Calu3 (cell line): ENCODE measurements around the gene CCDC92. TPM values are rescaled to one million over a fixed set of nuclear protein-coding genes. Genes with fewer than 3 reads are reported as not detected.
"Not testable (repeated sequence)": the region's sequence is repeated elsewhere in the genome, so short reads cannot be mapped to it uniquely, and the experiment has no call there.

Experiments used
- BruUV-seq: library from RNA; stranded (reverse); fragments of 400-500 nt; replicated peaks from 2 replicates; lab custom pipeline; 2021; lab: Mats Ljungman, UMichigan
- CTCF ChIA-PET: fragments of 300-600 bp; sonication (Branson Sonifier 250); formaldehyde crosslinking; loops from one replicate; lab custom pipeline; 2022; ENCODE audit warnings: antibody characterized with exemption; lab: Charles Lee
- DNase-seq: peaks from one replicate; pipeline ENCODE4 v3.0.0; 2022
- H3K27ac Mint-ChIP-seq: one replicate; pipeline ENCODE4 v1.8.0; 2022; ENCODE audit warnings: mixed read lengths; ENCODE audit not compliant: unreplicated experiment
- H3K27me3 Mint-ChIP-seq: one replicate; pipeline ENCODE4 v1.8.0; 2022; ENCODE audit warnings: mixed read lengths; ENCODE audit not compliant: unreplicated experiment
- H3K36me3 Mint-ChIP-seq: one replicate; pipeline ENCODE4 v1.8.0; 2022; ENCODE audit warnings: mild to moderate bottlenecking, moderate library complexity, mixed read lengths; ENCODE audit not compliant: insufficient read depth, unreplicated experiment
- H3K4me1 Mint-ChIP-seq: one replicate; pipeline ENCODE4 v1.8.0; 2022; ENCODE audit warnings: mild to moderate bottlenecking, low read depth, mixed read lengths; ENCODE audit not compliant: unreplicated experiment
- H3K4me3 Mint-ChIP-seq: one replicate; pipeline ENCODE4 v1.8.0; 2022; ENCODE audit warnings: mild to moderate bottlenecking, low read depth, moderate library complexity, mixed read lengths; ENCODE audit not compliant: unreplicated experiment
- H3K9me3 Mint-ChIP-seq: one replicate; pipeline ENCODE4 v1.8.0; 2022; ENCODE audit warnings: low read depth, mixed read lengths; ENCODE audit not compliant: unreplicated experiment
- intact Hi-C: fragments of 100-400 bp; cut with micrococcal nuclease; formaldehyde crosslinking; loops from one replicate; pipeline ENCODE4 v1.10.0; 2022; ENCODE audit not compliant: unreplicated experiment
- total RNA-seq: library from RNA; stranded (reverse); gene quantifications from 2 replicates; pipeline ENCODE4 v1.2.3, GENCODE V29; 2022
- TF ChIP-seq, protein P1 (sequence below): fragments of 200-600 bp; IDR thresholded peaks from one replicate; pipeline ENCODE4 v1.8.0; 2022; ENCODE audit warnings: antibody characterized with exemption; ENCODE audit not compliant: unreplicated experiment

The CCDC92 gene
- total RNA-seq, 1 experiment from 2014 or later, result 35.0 TPM

DNA sequence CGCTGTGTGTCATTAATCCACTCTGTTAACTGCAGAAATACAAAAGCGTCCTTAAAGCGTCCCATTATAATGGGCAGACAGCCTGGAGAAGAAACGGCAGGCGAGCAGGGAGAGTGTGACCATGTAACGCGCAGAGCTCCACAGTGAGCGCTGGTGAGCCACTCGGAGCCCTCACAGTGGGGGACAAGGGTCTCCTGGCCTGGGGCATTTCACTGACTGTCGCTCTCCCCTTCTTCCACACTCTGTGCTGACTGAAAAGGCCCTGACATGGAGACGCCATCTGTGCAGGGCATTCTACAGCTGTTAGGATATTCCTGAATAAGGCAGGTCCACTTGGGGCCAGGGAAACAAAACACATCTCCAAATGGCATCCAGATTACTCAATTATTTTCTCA is 24.2 kb downstream of the CCDC92 start:
- no TSS peak for BruUV-seq
- Mint-ChIP-seq H3K9me3 (no peaks in the 10 kb centered on the region), H3K4me1 (no peaks in the 10 kb centered on the region), H3K27me3 (no peaks in the 10 kb centered on the region), H3K36me3 (no peaks in the 10 kb centered on the region), H3K27ac (no peak overlapping the region), H3K4me3 (no peak overlapping the region)
- TF ChIP-seq, protein P1, sequence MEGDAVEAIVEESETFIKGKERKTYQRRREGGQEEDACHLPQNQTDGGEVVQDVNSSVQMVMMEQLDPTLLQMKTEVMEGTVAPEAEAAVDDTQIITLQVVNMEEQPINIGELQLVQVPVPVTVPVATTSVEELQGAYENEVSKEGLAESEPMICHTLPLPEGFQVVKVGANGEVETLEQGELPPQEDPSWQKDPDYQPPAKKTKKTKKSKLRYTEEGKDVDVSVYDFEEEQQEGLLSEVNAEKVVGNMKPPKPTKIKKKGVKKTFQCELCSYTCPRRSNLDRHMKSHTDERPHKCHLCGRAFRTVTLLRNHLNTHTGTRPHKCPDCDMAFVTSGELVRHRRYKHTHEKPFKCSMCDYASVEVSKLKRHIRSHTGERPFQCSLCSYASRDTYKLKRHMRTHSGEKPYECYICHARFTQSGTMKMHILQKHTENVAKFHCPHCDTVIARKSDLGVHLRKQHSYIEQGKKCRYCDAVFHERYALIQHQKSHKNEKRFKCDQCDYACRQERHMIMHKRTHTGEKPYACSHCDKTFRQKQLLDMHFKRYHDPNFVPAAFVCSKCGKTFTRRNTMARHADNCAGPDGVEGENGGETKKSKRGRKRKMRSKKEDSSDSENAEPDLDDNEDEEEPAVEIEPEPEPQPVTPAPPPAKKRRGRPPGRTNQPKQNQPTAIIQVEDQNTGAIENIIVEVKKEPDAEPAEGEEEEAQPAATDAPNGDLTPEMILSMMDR, result no peak
- intact Hi-C loops, result no loop called here
- CTCF ChIA-PET, result no interaction called here
- DNase-seq, result no peak

GRCh38 chr12:123947531-123947930 is 25.1 kb downstream of the CCDC92 start:
- H3K27me3 Mint-ChIP-seq, H3K9me3 Mint-ChIP-seq, H3K4me3 Mint-ChIP-seq, H3K27ac Mint-ChIP-seq, BruUV-seq, H3K4me1 Mint-ChIP-seq, DNase-seq, H3K36me3 Mint-ChIP-seq, intact Hi-C loops, CTCF ChIA-PET: not testable (repeated sequence)

GRCh38 chr12:123946516-123947505 is 25.8 kb downstream of the CCDC92 start:
- intact Hi-C loops, H3K27me3 Mint-ChIP-seq, H3K9me3 Mint-ChIP-seq, CTCF ChIA-PET, H3K4me3 Mint-ChIP-seq, DNase-seq, BruUV-seq, H3K36me3 Mint-ChIP-seq, H3K4me1 Mint-ChIP-seq, H3K27ac Mint-ChIP-seq: not testable (repeated sequence)

GRCh38 chr12:123946152-123946515 is 26.5 kb downstream of the CCDC92 start:
- Mint-ChIP-seq H3K4me3 (no peak overlapping the region), H3K4me1 (no peaks in the 10 kb centered on the region), H3K9me3 (no peaks in the 10 kb centered on the region), H3K27ac (no peak overlapping the region), H3K27me3 (no peaks in the 10 kb centered on the region), H3K36me3 (no peaks in the 10 kb centered on the region)
- DNase-seq, result no peak
- TF ChIP-seq, protein P1, result no peak
- no TSS peak for BruUV-seq
- CTCF ChIA-PET, result no interaction called here
- intact Hi-C loops, result no loop called here

DNA sequence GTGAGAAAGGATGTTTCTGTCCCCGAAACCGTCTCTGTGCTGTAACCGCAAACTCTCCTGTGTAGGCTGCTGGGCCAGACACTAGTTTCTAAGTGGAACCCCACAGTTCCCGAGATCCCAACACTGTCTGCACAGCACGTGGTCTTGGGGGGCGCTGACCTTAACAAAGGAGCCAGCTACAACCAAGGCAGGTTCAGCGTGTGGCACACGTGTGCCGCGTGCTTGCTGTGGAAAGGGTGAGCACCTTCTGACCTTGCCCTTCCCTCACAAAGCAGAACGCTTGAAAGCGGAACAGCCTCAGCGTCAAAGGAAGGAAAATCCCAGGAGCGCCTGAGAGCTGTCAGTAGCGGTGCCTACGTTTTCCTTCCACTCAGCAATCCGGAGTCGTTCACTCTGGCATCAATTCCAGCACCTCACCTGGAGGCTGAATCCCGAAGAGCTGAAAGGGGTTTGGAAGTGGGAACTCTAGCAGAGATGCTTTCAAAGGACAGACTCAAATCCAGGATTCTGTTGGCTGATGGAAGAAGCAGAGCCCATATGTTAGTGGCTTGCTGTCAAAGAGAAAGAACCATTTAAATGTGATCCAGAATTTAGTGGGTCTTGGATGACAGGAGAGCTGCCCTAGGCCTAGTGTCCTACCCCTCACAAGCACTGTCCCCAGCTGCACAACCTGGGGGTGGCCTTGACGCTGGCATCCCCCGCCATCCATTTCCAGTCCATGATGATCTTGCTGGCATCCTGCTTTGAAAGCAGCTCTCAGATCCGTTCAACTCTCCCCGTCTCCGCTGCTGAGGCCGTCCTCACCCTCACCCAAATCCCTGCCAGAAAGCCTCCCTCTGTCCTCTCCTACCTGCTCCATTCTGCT is 27.1 kb downstream of the CCDC92 start:
- no peaks in the 10 kb centered on the region for H3K36me3 Mint-ChIP-seq
- H3K4me1 Mint-ChIP-seq, result no peaks in the 10 kb centered on the region
- intact Hi-C loops, result no loop called here
- TF ChIP-seq, protein P1, result no peak
- no peak for DNase-seq
- CTCF ChIA-PET, result no interaction called here
- H3K27me3 Mint-ChIP-seq, result no peaks in the 10 kb centered on the region
- no peaks in the 10 kb centered on the region for H3K9me3 Mint-ChIP-seq
- no peak overlapping the region for H3K27ac Mint-ChIP-seq
- BruUV-seq, result no TSS peak
- H3K4me3 Mint-ChIP-seq, result no peak overlapping the region
